Measurements from ENCODE around the gene HMCES.
A peak's percentile ranks its signal among the peaks of the same experiment; 100 is the strongest.
"Not testable (repeated sequence)": the region's sequence is repeated elsewhere in the genome, so short reads cannot be mapped to it uniquely, and the experiment has no call there.

HMCES gene

GRCh38 chr3:129259612-129260477, 18.8 kb upstream of the HMCES start:
- no peak for DNase-seq

GRCh38 chr3:129260606-129261005, 18.1 kb upstream of the HMCES start:
- DNase-seq, result no peak

- DNase-seq, result no peak
Observed at GRCh38 chr3:129261894-129262293, 16.8 kb upstream of the HMCES start.

GRCh38 chr3:129263161-129263910, 15.3 kb upstream of the HMCES start:
- DNase-seq, result no peak

GRCh38 chr3:129264994-129265393, 13.7 kb upstream of the HMCES start:
- DNase-seq, result not testable (repeated sequence)

GRCh38 chr3:129266651-129267050, 12.0 kb upstream of the HMCES start:
- DNase-seq, result no peak

- DNase-seq, result no peak
Observed at GRCh38 chr3:129268396-129268795, 10.3 kb upstream of the HMCES start.

GRCh38 chr3:129271674-129272073, 7.0 kb upstream of the HMCES start:
- no peak for DNase-seq

- DNase-seq, result no peak
Observed at GRCh38 chr3:129276385-129276784, 2.3 kb upstream of the HMCES start.

GRCh38 chr3:129277829-129278271, 820 bp upstream of the HMCES start:
- DNase-seq, result peak; percentile 40

GRCh38 chr3:129278966-129279906, 566 bp downstream of the HMCES start:
- DNase-seq, result peak; percentile 60

GRCh38 chr3:129280183-129280582, 1.5 kb downstream of the HMCES start:
- DNase-seq, result no peak

GRCh38 chr3:129281726-129282125, 3.1 kb downstream of the HMCES start:
- no peak for DNase-seq

- no peak for DNase-seq
Observed at GRCh38 chr3:129282727-129283327, 4.2 kb downstream of the HMCES start.

GRCh38 chr3:129286081-129286480, 7.4 kb downstream of the HMCES start:
- DNase-seq, result no peak

GRCh38 chr3:129288446-129288845, 9.8 kb downstream of the HMCES start:
- DNase-seq, result no peak

- no peak for DNase-seq
Observed at GRCh38 chr3:129289201-129289921, 10.7 kb downstream of the HMCES start.

- DNase-seq, result no peak
Observed at GRCh38 chr3:129291236-129291886, 12.7 kb downstream of the HMCES start.

GRCh38 chr3:129295286-129295685, 16.6 kb downstream of the HMCES start:
- no peak for DNase-seq

GRCh38 chr3:129304146-129304961, 25.7 kb downstream of the HMCES start:
- DNase-seq, result no peak

GRCh38 chr3:129304962-129305222, 26.2 kb downstream of the HMCES start:
- no peak for DNase-seq

Measured in DMS53 (cell line).